Parathyroid adenoma (tissue), 2 donors: ENCODE measurements around the gene CUL7.

ENCODE experiments used
- H2AFZ ChIP-seq: fragments of 300-600 bp; sonication (generic); one replicate; pipeline ENCODE4 v1.7.0; 2017; ENCODE audit warnings: antibody characterized with exemption, mild to moderate bottlenecking
- H3K27ac ChIP-seq: fragments of 300-600 bp; sonication (generic); one replicate; pipeline ENCODE4 v1.7.0; 2017
- H3K27me3 ChIP-seq: fragments of 300-600 bp; sonication (generic); one replicate; pipeline ENCODE4 v1.7.0; 2017; ENCODE audit warnings: low read length; ENCODE audit not compliant: control insufficient read depth, insufficient read depth
- H3K36me3 ChIP-seq: fragments of 300-600 bp; sonication (generic); one replicate; pipeline ENCODE4 v1.7.0; 2017; ENCODE audit warnings: low read length; ENCODE audit not compliant: control insufficient read depth, insufficient read depth
- H3K4me1 ChIP-seq: fragments of 300-600 bp; sonication (generic); one replicate; pipeline ENCODE4 v1.7.0; 2017; ENCODE audit warnings: control low read depth
- H3K4me2 ChIP-seq: fragments of 300-600 bp; sonication (generic); one replicate; pipeline ENCODE4 v1.7.0; 2017; ENCODE audit warnings: low read length
- H3K4me3 ChIP-seq: fragments of 300-600 bp; sonication (generic); one replicate; pipeline ENCODE4 v1.7.0; 2017; ENCODE audit warnings: low read depth, low read length
- H3K79me2 ChIP-seq: fragments of 300-600 bp; sonication (generic); one replicate; pipeline ENCODE4 v1.7.0; 2017; ENCODE audit warnings: control low read depth
- H3K9ac ChIP-seq: fragments of 300-600 bp; sonication (generic); one replicate; pipeline ENCODE4 v1.7.0; 2017; ENCODE audit warnings: mild to moderate bottlenecking
- H3K9me3 ChIP-seq: fragments of 300-600 bp; sonication (generic); one replicate; pipeline ENCODE4 v1.7.0; 2017; ENCODE audit warnings: low read length; ENCODE audit not compliant: control insufficient read depth
- CTCF ChIP-seq: fragments of 300-600 bp; sonication (generic); IDR thresholded peaks from one replicate; pipeline ENCODE4 v1.7.0; 2017; ENCODE audit warnings: antibody characterized with exemption, mild to moderate bottlenecking
- donor health status: primary hyperparathyroidism.

The CUL7 gene

DNA sequence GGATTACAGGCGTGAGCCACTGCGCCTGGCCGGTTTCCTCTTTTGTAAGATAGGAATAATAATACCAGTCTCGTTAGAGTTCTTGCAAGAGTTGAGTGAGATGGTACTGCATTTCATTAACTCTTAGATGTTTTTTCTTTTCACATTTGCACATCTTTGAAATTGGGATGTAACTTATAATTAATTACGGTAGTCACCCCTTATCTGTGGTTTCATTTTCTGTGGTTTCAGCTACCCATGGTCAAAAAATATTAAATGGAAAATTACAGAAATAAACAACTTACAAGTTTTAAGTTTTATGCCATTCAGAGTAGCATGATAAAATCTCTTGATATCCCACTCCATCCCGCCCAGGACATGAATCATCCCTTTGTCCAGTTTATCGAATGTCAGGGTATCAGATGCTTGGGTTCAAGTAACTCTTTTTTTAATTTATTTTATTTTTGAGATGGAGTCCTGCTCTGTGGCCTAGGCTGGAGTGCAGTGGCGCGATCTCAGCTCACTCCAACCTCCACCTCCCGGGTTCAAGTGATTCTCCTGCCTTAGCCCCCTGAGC lies 37.9 kb upstream of the CUL7 start:
- no peaks in the 10 kb centered on the region for H3K36me3 ChIP-seq

GRCh38 chr6:43091020-43091419 lies 37.4 kb upstream of the CUL7 start:
- Histone ChIP-seq H2AFZ (peak overlapping the region; percentile 68), H3K4me3 (no peak overlapping the region), H3K27me3 (no peaks in the 10 kb centered on the region), H3K9ac (no peak overlapping the region), H3K4me2 (no peak overlapping the region), H3K79me2 (peaks cover 3% of the 10 kb centered on the region), H3K27ac (peak overlapping the region; percentile 69), H3K36me3 (no peaks in the 10 kb centered on the region), H3K9me3 (no peaks in the 10 kb centered on the region), H3K4me1 (peaks cover 20% of the 10 kb centered on the region)
- no peak for TF ChIP-seq CTCF

More for the DNA sequence above, 37.9 kb upstream of the CUL7 start:
- H3K4me1 ChIP-seq = peaks cover 21% of the 10 kb centered on the region
- peaks cover 3% of the 10 kb centered on the region for H3K79me2 ChIP-seq
- no peak overlapping the region for H3K9ac ChIP-seq
- TF ChIP-seq CTCF = no peak
- H3K27me3 ChIP-seq = no peaks in the 10 kb centered on the region
- H2AFZ ChIP-seq = no peak overlapping the region
- no peaks in the 10 kb centered on the region for H3K9me3 ChIP-seq
- no peak overlapping the region for H3K27ac ChIP-seq
- no peak overlapping the region for H3K4me2 ChIP-seq
- no peak overlapping the region for H3K4me3 ChIP-seq

GRCh38 chr6:43090559-43090956 lies 36.9 kb upstream of the CUL7 start:
- H3K9ac ChIP-seq = no peak overlapping the region
- peak overlapping the region; percentile 68 for H2AFZ ChIP-seq
- peaks cover 3% of the 10 kb centered on the region for H3K79me2 ChIP-seq
- H3K27ac ChIP-seq = peak overlapping the region; percentile 69
- H3K36me3 ChIP-seq = no peaks in the 10 kb centered on the region
- H3K4me3 ChIP-seq = no peak overlapping the region
- no peak overlapping the region for H3K4me2 ChIP-seq
- no peak for TF ChIP-seq CTCF
- peaks cover 20% of the 10 kb centered on the region for H3K4me1 ChIP-seq
- no peaks in the 10 kb centered on the region for H3K9me3 ChIP-seq
- no peaks in the 10 kb centered on the region for H3K27me3 ChIP-seq

DNA sequence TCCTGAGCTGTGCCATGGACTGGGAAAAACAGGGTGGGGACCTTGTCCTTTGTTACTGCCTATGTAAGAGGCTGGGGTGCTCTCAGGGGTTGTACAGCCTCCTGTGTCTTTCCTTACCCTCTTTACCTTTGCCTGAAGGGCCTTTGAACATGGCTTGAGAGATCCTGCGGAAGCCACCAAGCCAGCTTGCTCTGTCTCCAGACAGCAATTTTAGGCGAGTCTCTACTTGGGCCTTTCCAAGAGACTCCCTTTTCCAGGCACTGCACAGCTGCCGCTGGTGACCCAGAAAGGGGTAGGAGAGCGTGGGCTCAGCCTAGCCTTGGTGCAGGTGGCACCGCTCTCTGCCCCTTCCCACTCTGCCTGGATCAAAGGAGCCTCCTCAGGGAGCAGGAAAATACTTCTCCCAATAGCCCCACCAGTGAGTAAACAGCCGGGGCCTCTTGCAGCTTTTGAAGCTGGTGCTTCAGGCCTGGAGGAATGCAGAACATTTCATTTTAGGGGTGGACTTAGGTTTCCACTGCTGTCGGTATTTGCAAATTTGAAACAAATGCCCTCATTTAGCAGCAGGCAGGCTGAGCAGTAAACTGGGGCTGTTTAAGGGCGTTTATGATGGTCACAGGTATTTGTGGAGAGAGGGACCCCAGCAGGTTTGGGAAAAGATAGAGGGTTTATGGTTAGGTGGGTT lies 36.4 kb upstream of the CUL7 start:
- peaks cover 20% of the 10 kb centered on the region for H3K4me1 ChIP-seq
- no peak overlapping the region for H3K4me2 ChIP-seq
- H3K27ac ChIP-seq = peak overlapping the region; percentile 69
- H3K9me3 ChIP-seq = no peaks in the 10 kb centered on the region
- H2AFZ ChIP-seq = peak overlapping the region; percentile 68
- H3K36me3 ChIP-seq = no peaks in the 10 kb centered on the region
- peaks cover 3% of the 10 kb centered on the region for H3K79me2 ChIP-seq
- TF ChIP-seq CTCF = no peak
- no peak overlapping the region for H3K9ac ChIP-seq
- no peak overlapping the region for H3K4me3 ChIP-seq
- no peaks in the 10 kb centered on the region for H3K27me3 ChIP-seq

DNA sequence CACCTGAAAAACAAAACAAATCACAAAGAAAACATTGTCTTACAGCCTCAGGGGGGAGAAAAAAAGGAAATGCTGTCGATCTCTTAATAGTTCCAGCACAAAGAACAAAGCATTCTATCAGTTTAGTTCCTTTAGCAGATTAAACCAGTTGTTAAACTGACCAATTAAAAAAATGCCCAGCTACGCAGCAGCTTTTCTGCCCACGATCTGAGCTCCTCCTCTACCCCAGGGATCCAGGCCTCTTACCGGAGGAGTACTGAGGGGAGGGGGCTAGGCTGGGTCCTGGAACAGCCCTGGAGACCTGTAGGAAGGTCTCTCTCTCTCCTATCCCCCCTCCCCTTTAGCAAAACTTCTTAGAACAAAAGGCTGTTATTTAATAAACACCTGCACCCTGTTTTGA lies 35.8 kb upstream of the CUL7 start:
- Histone ChIP-seq H2AFZ (peak overlapping the region; percentile 68), H3K4me2 (no peak overlapping the region), H3K27me3 (no peaks in the 10 kb centered on the region), H3K4me3 (no peak overlapping the region), H3K27ac (peak overlapping the region; percentile 69), H3K9me3 (no peaks in the 10 kb centered on the region), H3K36me3 (no peaks in the 10 kb centered on the region), H3K9ac (no peak overlapping the region), H3K4me1 (peaks cover 20% of the 10 kb centered on the region), H3K79me2 (peaks cover 3% of the 10 kb centered on the region)
- no peak for TF ChIP-seq CTCF
